Hippocampal formation (tissue), 2 donors: ENCODE results near the gene BAX.
"Not testable (repeated sequence)": the region's sequence is repeated elsewhere in the genome, so short reads cannot be mapped to it uniquely, and the experiment has no call there.

Experiments used
- DNase-seq, 2 donors: peaks; one replicate each; lab custom pipeline; 2025; lab: John Stamatoyannopoulos, UW

The BAX gene

GRCh38 chr19:48954595-48955307 is at the start of gene BAX:
Gene BAX (plus strand): TSS chr19:48954875. CDS start chr19:48954929, 54 bp downstream.
- DNase-seq = peak; percentile 86 to 87

DNA sequence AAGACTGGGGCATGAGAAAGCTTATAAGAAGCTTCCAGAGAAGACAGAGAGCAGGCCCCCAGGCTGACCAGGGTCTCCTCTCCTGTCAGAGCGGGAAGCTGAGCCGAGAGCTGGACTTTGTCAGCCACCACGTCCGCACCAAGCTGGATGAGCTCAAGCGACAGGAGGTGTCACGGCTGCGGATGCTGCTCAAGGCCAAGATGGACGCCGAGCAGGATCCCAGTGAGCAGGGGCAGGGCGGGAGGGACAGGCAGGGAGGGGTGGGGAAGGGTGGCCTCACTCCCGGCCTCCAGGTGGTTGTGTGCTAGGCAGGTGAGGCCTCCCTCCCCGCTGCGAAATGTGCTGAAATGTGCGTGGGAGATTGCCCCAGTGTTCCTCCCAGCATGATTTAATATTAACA is 49.0 kb upstream of the BAX start:
- DNase-seq = no peak

- no peak for DNase-seq
Observed at GRCh38 chr19:48906324-48906723, 48.4 kb upstream of the BAX start.

GRCh38 chr19:48907671-48908070 is 47.0 kb upstream of the BAX start:
- no peak for DNase-seq

DNA sequence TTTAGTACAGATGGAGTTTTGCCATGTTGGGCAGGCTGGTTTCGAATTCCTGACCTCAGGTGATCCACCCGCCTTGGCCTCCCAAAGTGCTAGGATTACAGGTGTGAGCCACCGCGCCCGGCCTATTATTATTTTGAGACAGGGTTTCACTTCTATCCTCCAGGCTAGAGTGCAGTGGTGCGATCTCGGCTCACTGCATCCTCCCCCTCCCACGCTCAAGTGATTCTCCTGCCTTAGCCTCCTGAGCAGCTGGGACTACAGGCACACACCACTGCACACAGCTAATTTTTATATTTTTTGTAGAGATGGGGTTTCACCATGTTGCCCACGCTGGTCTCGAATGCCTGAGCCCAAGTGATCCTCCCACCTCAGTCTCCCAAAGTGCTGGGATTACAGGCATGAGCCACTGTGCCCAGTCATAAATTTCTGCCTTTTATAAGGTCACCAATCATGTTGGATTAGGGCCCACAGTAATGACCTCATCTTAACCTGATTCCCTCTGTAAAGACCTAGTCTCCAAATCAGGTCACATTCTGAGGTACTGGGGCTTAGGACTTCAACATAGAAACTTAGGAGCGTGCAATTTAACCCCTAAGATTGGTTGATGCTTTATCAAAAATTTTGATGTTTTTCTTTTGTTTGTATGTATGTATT is 45.1 kb upstream of the BAX start:
- not testable (repeated sequence) for DNase-seq

DNA sequence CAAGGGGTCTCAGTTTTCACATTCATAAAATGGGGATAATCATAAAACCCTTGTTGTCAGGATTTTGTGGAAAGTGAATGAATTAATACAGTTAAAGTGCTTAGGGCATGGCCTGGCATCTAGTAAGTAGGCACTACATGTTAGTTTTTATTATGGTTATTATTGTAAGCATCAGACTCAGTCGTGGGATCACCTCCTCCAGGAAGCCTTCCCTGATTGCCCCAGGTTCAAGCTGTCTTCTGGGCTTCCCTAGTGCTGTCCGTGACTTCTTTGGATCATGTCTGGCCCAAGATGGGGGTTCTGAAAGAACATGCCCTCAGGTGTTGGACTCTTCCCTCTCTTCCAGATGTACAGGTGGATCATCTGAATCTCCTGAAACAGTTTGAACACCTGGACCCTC is 43.9 kb upstream of the BAX start:
- DNase-seq = no peak

DNA sequence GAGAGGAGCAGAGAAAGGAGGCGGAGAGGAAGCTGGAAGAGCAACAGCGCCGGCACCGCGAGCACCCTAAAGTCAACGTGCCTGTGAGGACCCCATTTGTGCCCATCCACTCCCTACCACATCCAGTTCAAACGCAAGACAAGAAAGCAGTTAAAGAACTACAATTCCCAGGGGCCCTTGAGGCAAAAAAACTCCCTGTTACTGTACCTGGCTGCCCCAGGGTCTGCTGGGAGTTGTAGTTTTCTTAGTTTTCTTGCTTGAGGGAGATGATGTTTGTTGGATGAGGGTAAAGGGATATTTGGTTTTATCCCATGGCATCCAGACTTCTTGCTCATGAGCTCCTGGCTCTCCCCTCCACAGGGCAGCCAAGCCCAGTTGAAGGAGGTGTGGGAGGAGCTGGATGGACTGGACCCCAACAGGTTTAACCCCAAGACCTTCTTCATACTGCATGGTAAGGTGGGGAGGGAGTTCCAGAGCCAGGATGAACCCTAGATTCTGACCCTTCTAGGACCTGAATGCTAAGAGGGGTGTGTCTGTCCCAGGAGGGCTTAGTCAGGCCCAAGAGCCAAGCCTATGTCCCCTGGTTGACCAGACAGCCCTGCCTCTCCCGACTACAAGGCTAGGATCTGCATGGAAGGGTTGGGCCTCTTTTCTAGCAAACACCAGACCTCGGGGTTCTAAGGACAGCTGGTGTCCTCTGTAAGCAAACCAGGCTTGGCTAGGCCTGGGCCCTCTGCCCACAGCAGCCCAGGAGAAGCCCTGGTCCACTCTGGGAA is 41.4 kb upstream of the BAX start:
- DNase-seq = no peak

- DNase-seq = no peak
Observed at GRCh38 chr19:48914181-48914580, 40.5 kb upstream of the BAX start.

DNA sequence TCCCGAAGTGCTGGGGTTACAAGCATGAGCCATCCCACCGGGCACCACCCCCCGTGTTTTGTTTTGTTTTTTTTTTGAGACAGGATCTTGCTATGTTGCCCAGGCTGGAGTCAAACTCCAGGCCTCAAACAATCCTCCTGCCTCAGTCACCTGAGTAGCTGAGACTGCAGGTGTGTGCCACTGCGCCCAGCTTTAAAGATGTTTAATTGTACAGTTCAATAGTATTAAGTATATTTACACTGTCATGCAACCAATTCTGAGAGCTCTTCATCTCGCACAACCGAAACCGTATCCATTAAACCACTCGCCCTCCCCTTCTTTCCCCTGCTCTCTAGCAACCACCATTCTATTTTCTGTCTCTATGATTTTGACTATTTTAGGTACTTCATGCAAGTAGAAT is 38.9 kb upstream of the BAX start:
- DNase-seq = no peak

- DNase-seq = no peak
Observed at GRCh38 chr19:48918071-48918470, 36.6 kb upstream of the BAX start.

- DNase-seq = no peak
Observed at GRCh38 chr19:48918801-48919247, 35.9 kb upstream of the BAX start.

- DNase-seq = not testable (repeated sequence)
Observed at GRCh38 chr19:48919271-48919670, 35.4 kb upstream of the BAX start.

DNA sequence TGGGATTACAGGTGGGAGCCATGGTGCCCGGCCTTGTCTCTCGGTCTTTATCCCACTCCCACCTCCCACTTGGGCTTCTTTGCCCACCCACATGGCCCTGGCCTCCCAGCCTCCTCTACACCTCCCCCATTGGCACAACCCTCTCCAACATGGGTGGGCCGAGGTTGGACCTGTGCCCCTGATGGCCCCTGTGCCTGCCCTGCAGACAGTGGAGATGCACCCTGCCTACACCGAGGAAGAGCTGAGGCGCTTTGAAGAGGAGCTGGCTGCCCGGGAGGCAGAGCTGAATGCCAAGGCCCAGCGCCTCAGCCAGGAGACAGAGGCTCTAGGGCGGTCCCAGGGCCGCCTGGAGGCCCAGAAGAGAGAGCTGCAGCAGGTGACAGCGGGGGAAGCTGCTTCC is 33.7 kb upstream of the BAX start:
- DNase-seq = no peak

DNA sequence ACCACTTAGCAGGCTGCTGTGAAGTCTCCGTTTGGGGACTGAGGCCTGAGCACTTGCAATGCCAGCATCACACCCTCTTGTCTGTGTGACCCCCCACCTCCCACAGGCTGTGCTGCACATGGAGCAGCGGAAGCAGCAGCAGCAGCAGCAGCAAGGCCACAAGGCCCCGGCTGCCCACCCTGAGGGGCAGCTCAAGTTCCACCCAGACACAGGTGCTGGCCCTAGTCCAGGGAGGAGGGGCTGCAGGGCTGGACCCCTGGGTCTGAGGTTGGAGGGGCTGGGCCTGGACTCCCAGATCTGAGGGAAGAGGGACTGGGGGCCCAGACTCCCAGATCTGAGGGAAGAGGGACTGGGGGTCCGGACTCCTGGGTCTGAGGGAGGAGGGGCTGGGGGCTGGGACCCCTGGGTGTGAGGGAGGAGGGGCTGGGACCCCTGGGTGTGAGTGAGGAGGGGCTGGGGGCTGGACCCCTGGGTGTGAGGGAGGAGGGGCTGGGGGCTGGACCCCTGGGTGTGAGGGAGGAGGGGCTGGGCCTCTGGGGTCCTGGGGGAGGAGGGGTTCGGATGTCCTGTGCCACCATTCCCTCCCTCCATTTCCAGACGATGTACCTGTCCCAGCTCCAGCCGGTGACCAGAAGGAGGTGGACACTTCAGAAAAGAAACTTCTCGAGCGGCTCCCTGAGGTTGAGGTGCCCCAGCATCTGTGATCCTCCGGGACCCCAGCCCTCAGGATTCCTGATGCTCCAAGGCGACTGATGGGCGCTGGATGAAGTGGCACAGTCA is 32.8 kb upstream of the BAX start:
- DNase-seq = no peak

DNA sequence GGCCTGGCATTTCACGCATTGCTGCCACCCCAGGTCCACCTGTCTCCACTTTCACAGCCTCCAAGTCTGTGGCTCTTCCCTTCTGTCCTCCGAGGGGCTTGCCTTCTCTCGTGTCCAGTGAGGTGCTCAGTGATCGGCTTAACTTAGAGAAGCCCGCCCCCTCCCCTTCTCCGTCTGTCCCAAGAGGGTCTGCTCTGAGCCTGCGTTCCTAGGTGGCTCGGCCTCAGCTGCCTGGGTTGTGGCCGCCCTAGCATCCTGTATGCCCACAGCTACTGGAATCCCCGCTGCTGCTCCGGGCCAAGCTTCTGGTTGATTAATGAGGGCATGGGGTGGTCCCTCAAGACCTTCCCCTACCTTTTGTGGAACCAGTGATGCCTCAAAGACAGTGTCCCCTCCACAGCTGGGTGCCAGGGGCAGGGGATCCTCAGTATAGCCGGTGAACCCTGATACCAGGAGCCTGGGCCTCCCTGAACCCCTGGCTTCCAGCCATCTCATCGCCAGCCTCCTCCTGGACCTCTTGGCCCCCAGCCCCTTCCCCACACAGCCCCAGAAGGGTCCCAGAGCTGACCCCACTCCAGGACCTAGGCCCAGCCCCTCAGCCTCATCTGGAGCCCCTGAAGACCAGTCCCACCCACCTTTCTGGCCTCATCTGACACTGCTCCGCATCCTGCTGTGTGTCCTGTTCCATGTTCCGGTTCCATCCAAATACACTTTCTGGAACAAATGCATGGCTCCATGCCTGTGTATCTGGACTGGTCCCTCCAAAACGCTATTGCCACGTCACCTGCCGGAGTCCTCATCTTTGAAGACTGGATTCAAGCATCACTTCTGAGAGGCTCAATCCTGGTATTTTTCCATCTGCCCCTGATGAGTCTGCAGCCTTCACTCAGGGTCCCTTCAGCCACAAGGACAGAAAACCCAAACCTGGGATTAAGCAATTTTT is 31.9 kb upstream of the BAX start:
- DNase-seq = no peak

- no peak for DNase-seq
Observed at GRCh38 chr19:48925240-48925843, 29.3 kb upstream of the BAX start.

DNA sequence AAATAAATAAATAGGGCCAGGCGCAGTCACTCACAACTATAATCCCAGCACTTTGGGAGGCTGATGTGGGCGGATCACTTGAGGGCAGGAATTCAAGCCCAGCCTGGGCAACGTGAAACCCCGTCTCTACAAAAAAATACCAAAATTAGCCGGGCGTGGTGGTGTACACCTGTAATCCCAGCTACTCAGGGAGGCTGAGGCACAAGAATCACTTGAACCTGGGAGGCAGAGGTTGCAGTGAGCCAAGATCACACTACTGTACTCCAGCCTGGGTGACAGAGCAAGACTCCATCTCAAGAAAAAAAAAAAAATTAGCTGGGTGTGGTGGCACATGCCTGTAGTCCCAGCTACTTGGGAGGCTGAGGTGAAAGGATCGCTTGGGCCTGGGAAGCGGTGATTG is 28.8 kb upstream of the BAX start:
- not testable (repeated sequence) for DNase-seq

DNA sequence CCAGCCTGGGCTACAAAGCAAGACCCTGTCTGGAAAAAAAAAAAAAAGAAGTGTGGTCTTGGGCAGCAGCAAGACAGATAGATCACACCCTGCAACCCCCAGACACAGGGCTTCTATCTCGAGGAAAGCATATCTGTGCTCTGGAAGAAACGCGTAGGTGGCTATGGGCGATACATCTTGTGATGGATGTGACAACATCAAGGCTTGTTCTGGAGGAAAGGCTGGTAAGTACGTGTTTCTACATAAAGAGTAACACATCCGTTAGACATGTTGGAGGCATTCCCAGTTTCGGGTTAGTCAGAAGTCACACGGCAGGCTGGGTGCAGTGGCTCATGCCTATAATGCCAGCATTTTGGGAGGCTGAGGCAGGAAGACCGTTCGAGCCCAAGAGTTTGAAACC is 27.8 kb upstream of the BAX start:
- DNase-seq = peak; percentile 11 to 44

GRCh38 chr19:48927692-48928091 is 27.0 kb upstream of the BAX start:
- DNase-seq = not testable (repeated sequence)
